Endothelial cell of umbilical vein (primary cell): ENCODE results near the gene TMED7. TPM values are rescaled to one million over a fixed set of nuclear protein-coding genes. Genes with fewer than 3 reads are reported as not detected.

Source experiments
- BruUV-seq: library from RNA; stranded (reverse); fragments of 400-500 nt; replicated peaks from 2 replicates; lab custom pipeline; 2021; lab: Mats Ljungman, UMichigan
- CTCF ChIA-PET: fragments of 300-600, 350-600 bp; sonication (Branson Sonifier 250); formaldehyde crosslinking; loops from one replicate; lab custom pipeline; 2021; ENCODE audit warnings: antibody characterized with exemption, inconsistent platforms; lab: Charles Lee
- POLR2A ChIA-PET: fragments of 300-600, 350-600 bp; sonication (Branson Sonifier 250); formaldehyde crosslinking; loops from one replicate; lab custom pipeline; 2021; ENCODE audit warnings: antibody characterized with exemption, inconsistent platforms; lab: Charles Lee
- DNase-seq: peaks from one replicate; pipeline ENCODE4 v3.0.0-alpha.2; 2011; ENCODE audit warnings: low read depth, low spot score
- FAIRE-seq: peaks from 2 replicates; lab custom pipeline; 2011; peaks lifted over from hg19 to GRCh38; lab: Jason Lieb, UNC
- H2AFZ ChIP-seq: 2 replicates; pipeline ENCODE4 v1.6.0; 2012; ENCODE audit warnings: low read depth, low read length, control low read depth, inconsistent platforms
- H3K27ac ChIP-seq: 2 replicates; pipeline ENCODE4 v1.5.1; 2011; ENCODE audit warnings: low read depth, mild to moderate bottlenecking, control low read depth, low read length, moderate library complexity; ENCODE audit not compliant: insufficient read depth
- H3K27me3 ChIP-seq, 2 experiments: 2 replicates each; pipeline versions ENCODE4 v1.6.0 to v1.6.1; 2011; ENCODE audit warnings: low read length in 2 of 2, mixed read lengths in 1 of 2; ENCODE audit not compliant: control insufficient read depth in 2 of 2, insufficient read depth in 2 of 2
- H3K36me3 ChIP-seq, 2 experiments: 2 replicates in 1 of 2; 3 replicates in 1 of 2; pipeline ENCODE4 v1.5.1; 2011; ENCODE audit warnings: low read length in 2 of 2, mild to moderate bottlenecking in 1 of 2, moderate library complexity in 1 of 2; ENCODE audit not compliant: control insufficient read depth in 2 of 2, insufficient read depth in 2 of 2; ENCODE audit errors: extremely low read depth in 1 of 2
- H3K4me1 ChIP-seq: 3 replicates; pipeline ENCODE4 v1.5.1; 2011; ENCODE audit warnings: mild to moderate bottlenecking, low read length; ENCODE audit not compliant: control insufficient read depth, insufficient read depth; ENCODE audit errors: extremely low read depth
- H3K4me2 ChIP-seq: 2 replicates; pipeline ENCODE4 v1.6.1; 2011; ENCODE audit warnings: low read length, control low read depth, mixed read lengths; ENCODE audit not compliant: insufficient read depth
- H3K4me3 ChIP-seq, 3 experiments: fragments of 200-600 bp in 1 of 3; sonication (generic), shearing (Covaris generic) in 1 of 3; replicated peaks in 1 of 3; 2 replicates each; pipeline ENCODE4 v1.5.1; 2011 to 2016; ENCODE audit warnings: control low read depth in 3 of 3, low read length in 3 of 3, mild to moderate bottlenecking in 2 of 3, inconsistent platforms in 1 of 3, low read depth in 1 of 3, moderate library complexity in 1 of 3; ENCODE audit not compliant: insufficient read depth in 1 of 3
- H3K79me2 ChIP-seq: 2 replicates; pipeline ENCODE4 v1.6.0; 2012; ENCODE audit warnings: low read length, inconsistent platforms; ENCODE audit not compliant: control insufficient read depth, insufficient read depth
- H3K9ac ChIP-seq: replicated peaks from 2 replicates; pipeline ENCODE3; 2011; ENCODE audit warnings: low read length, control low read depth; ENCODE audit not compliant: insufficient read depth; ENCODE audit errors: extremely low read depth
- H3K9me1 ChIP-seq: replicated peaks from 3 replicates; pipeline ENCODE4 v1.6.0; 2011; ENCODE audit warnings: mild to moderate bottlenecking, low read length; ENCODE audit not compliant: control insufficient read depth, insufficient read depth; ENCODE audit errors: extremely low read depth
- H3K9me3 ChIP-seq: replicated peaks from 2 replicates; pipeline ENCODE4 v1.5.1; 2012; ENCODE audit warnings: low read length, inconsistent platforms; ENCODE audit not compliant: control insufficient read depth, insufficient read depth
- H4K20me1 ChIP-seq: replicated peaks from 2 replicates; pipeline ENCODE3; 2011; ENCODE audit warnings: mild to moderate bottlenecking, low read length; ENCODE audit not compliant: control insufficient read depth, insufficient read depth; ENCODE audit errors: extremely low read depth
- EZH2 ChIP-seq: IDR thresholded peaks from 2 replicates; pipeline ENCODE4 v1.6.1; 2012; ENCODE audit warnings: borderline replicate concordance, low read depth, mild to moderate bottlenecking, moderate library complexity, low read length, inconsistent platforms; ENCODE audit not compliant: severe bottlenecking
- FOS ChIP-seq: IDR thresholded peaks from 2 replicates; pipeline ENCODE4 v1.6.1; 2011; ENCODE audit warnings: mild to moderate bottlenecking, low read length, moderate library complexity, borderline replicate concordance; ENCODE audit not compliant: insufficient read depth
- GATA2 ChIP-seq: IDR thresholded peaks from 2 replicates; pipeline ENCODE4 v1.7.0; 2011; ENCODE audit warnings: low read depth, mild to moderate bottlenecking, moderate library complexity, mixed read lengths, low read length; ENCODE audit not compliant: insufficient read length, insufficient read depth
- JUN ChIP-seq: IDR thresholded peaks from 2 replicates; pipeline ENCODE4 v1.6.1; 2011; ENCODE audit warnings: borderline replicate concordance, low read depth; ENCODE audit not compliant: insufficient read length, insufficient read depth
- MYC ChIP-seq: IDR thresholded peaks from one replicate; pipeline ENCODE4 v1.6.1; 2011; ENCODE audit warnings: mild to moderate bottlenecking, low read depth, low read length
- POLR2A ChIP-seq: IDR thresholded peaks from 2 replicates; pipeline ENCODE4 v1.6.1; 2012; ENCODE audit warnings: low read depth, mild to moderate bottlenecking, control low read depth, low read length
- POLR2AphosphoS5 ChIP-seq: IDR thresholded peaks from 2 replicates; pipeline ENCODE4 v1.6.1; 2012; ENCODE audit warnings: low read depth, mild to moderate bottlenecking, control low read depth, low read length, moderate library complexity; ENCODE audit not compliant: insufficient read depth
- dilution Hi-C: fragments of 300-500 bp; cut with MboI; formaldehyde crosslinking; loops from one replicate; pipeline ENCODE4 v1.15.0; 2019; ENCODE audit warnings: low sequenced_read_pairs; ENCODE audit not compliant: extremely low pct_ligation_motif_present
- intact Hi-C: fragments of 100-400 bp; cut with micrococcal nuclease; formaldehyde crosslinking; loops from one replicate; pipeline ENCODE4 v1.10.0; 2022
- polyA plus RNA-seq, 4 experiments: library from polyadenylated mRNA; depleted of rRNA in 3 of 4; stranded (reverse) in 3 of 4; unstranded in 1 of 4; fragments of >200 nt; gene quantifications; 2 replicates each; pipeline versions ENCODE4 v1.2.1 to v1.2.3, GENCODE V29; 2011 to 2012; ENCODE audit warnings: missing spikeins in 1 of 4
- total RNA-seq: library from RNA; stranded (reverse); gene quantifications from 2 replicates; pipeline ENCODE4 v1.2.3, GENCODE V29; 2021
- TF ChIP-seq, protein P1 (sequence below), 2 donors: IDR thresholded peaks; 1 replicate in 1 of 2; 2 replicates in 1 of 2; pipeline ENCODE4 v1.5.1; 2011; ENCODE audit warnings: low read length in 2 of 2, mild to moderate bottlenecking in 2 of 2, moderate library complexity in 2 of 2, control low read depth in 1 of 2, inconsistent platforms in 1 of 2, low read depth in 1 of 2; ENCODE audit not compliant: insufficient read depth in 1 of 2; ENCODE audit errors: extremely low read depth in 1 of 2
- TF ChIP-seq, protein P2 (sequence below): IDR thresholded peaks from 2 replicates; pipeline ENCODE4 v1.6.1; 2011; ENCODE audit not compliant: insufficient read depth, insufficient read length

The TMED7 gene
- total and polyA plus RNA-seq, 2 donors (not counting 3 experiments of a cell fraction or from before 2014, with no cell fraction given) = 57.6 to 101 TPM

DNA sequence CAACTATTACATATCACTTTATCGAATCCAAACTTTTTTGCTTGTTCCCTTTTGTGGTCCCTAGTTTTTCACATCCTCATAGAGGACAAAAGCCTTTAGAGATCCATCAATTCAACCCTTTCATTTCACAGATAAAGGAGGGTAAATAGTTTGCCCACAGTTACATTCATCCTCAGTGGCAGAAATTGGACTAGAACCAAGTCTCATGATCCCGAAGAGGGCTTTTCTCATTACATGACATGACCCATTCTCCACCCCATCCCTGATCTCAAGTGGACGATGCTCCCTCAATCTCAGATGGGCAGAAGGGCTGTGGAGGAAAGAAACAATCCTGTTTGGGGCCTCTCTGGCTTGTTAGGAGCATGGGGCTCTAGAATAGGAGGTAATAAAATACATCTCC, 46.6 kb downstream of the TMED7 start:
- no peak overlapping the region for H3K9ac ChIP-seq

More for the DNA sequence above, 46.6 kb downstream of the TMED7 start:
- no peaks in the 10 kb centered on the region for H3K36me3 ChIP-seq
- H3K4me1 ChIP-seq = peaks cover 24% of the 10 kb centered on the region
- H3K9me1 ChIP-seq = no peaks in the 10 kb centered on the region
- dilution Hi-C loops = no loop called here
- FAIRE-seq (no peak), DNase-seq (no peak)
- ChIA-PET CTCF (no interaction called here), POLR2A (no interaction called here)
- TF ChIP-seq FOS (no peak), MYC (no peak), EZH2 (no peak), POLR2A (no peak), POLR2AphosphoS5 (no peak), GATA2 (no peak), JUN (no peak)
- TF ChIP-seq, protein P1, sequence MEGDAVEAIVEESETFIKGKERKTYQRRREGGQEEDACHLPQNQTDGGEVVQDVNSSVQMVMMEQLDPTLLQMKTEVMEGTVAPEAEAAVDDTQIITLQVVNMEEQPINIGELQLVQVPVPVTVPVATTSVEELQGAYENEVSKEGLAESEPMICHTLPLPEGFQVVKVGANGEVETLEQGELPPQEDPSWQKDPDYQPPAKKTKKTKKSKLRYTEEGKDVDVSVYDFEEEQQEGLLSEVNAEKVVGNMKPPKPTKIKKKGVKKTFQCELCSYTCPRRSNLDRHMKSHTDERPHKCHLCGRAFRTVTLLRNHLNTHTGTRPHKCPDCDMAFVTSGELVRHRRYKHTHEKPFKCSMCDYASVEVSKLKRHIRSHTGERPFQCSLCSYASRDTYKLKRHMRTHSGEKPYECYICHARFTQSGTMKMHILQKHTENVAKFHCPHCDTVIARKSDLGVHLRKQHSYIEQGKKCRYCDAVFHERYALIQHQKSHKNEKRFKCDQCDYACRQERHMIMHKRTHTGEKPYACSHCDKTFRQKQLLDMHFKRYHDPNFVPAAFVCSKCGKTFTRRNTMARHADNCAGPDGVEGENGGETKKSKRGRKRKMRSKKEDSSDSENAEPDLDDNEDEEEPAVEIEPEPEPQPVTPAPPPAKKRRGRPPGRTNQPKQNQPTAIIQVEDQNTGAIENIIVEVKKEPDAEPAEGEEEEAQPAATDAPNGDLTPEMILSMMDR (IDR thresholded peaks at IDR 0.05; ENCODE audit: extremely low read depth in 1 of 2, insufficient read depth in 1 of 2, low read depth in 1 of 2, low read length in 2 of 2) = no peak
- TF ChIP-seq, protein P2, sequence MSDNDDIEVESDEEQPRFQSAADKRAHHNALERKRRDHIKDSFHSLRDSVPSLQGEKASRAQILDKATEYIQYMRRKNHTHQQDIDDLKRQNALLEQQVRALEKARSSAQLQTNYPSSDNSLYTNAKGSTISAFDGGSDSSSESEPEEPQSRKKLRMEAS = no peak
- H3K27me3 ChIP-seq = no peaks in the 10 kb centered on the region
- intact Hi-C loops = no loop called here
- H3K9me3 ChIP-seq = no peaks in the 10 kb centered on the region
- H3K4me2 ChIP-seq = no peak overlapping the region
- H3K79me2 ChIP-seq = no peaks in the 10 kb centered on the region
- no peak overlapping the region for H2AFZ ChIP-seq
- no TSS peak for BruUV-seq
- no peak overlapping the region for H3K4me3 ChIP-seq
- H3K27ac ChIP-seq = no peak overlapping the region
- no peaks in the 10 kb centered on the region for H4K20me1 ChIP-seq
